Fibroblast of the aortic adventitia (primary cell): ENCODE results near the gene STIM2. TPM values are rescaled to one million over a fixed set of nuclear protein-coding genes. Genes with fewer than 3 reads are reported as not detected.
"Not testable (repeated sequence)": the region's sequence is repeated elsewhere in the genome, so short reads cannot be mapped to it uniquely, and the experiment has no call there.

Experiments
- DNase-seq: peaks from one replicate; pipeline ENCODE4 v3.0.0-alpha.2; 2010; ENCODE audit warnings: low read depth
- H3K4me3 ChIP-seq: 2 replicates; pipeline ENCODE4 v1.5.1; 2011; ENCODE audit warnings: low read depth, mild to moderate bottlenecking, control low read depth, low read length, moderate library complexity
- CTCF ChIP-seq: IDR thresholded peaks from 2 replicates; pipeline ENCODE4 v1.5.1; 2011; ENCODE audit warnings: mild to moderate bottlenecking, low read length, control low read depth, inconsistent platforms; ENCODE audit not compliant: insufficient read depth
- total RNA-seq: library from RNA; depleted of rRNA; stranded (reverse); fragments of >200 nt; gene quantifications from 2 replicates; pipeline ENCODE4 v1.2.3, GENCODE V29; 2012; ENCODE audit warnings: low replicate concordance

Gene STIM2
- total RNA-seq, 1 donor: 31.2 TPM

GRCh38 chr4:26819478-26820095 is 41.1 kb upstream of the STIM2 start:
- no peak for TF ChIP-seq CTCF
- DNase-seq: no peak

GRCh38 chr4:26820346-26820745 is 40.3 kb upstream of the STIM2 start:
- no peak for TF ChIP-seq CTCF
- no peak for DNase-seq
- H3K4me3 ChIP-seq: no peak overlapping the region

More at GRCh38 chr4:26819478-26820095, 41.1 kb upstream of the STIM2 start:
- no peak overlapping the region for H3K4me3 ChIP-seq

GRCh38 chr4:26821031-26821430 is 39.6 kb upstream of the STIM2 start:
- DNase-seq: no peak
- H3K4me3 ChIP-seq: no peak overlapping the region
- TF ChIP-seq CTCF: no peak

GRCh38 chr4:26821677-26822503 is 38.8 kb upstream of the STIM2 start:
- DNase-seq: no peak
- no peak overlapping the region for H3K4me3 ChIP-seq
- TF ChIP-seq CTCF: no peak

- TF ChIP-seq CTCF: no peak
- DNase-seq: no peak
These were observed 38.1 kb upstream of the STIM2 start for GRCh38 chr4:26822546-26822945.

GRCh38 chr4:26822974-26823373 is 37.7 kb upstream of the STIM2 start:
- not testable (repeated sequence) for DNase-seq, H3K4me3 ChIP-seq

More at GRCh38 chr4:26822546-26822945, 38.1 kb upstream of the STIM2 start:
- no peak overlapping the region for H3K4me3 ChIP-seq

- DNase-seq: no peak
- no peak overlapping the region for H3K4me3 ChIP-seq
- TF ChIP-seq CTCF: no peak
These were observed 37.1 kb upstream of the STIM2 start for GRCh38 chr4:26823583-26823982.
